Stimulated activated CD4-positive, alpha-beta T cell treated with anti-CD3 and anti-CD28 coated beads, Interleukin-1b, Interleukin-23, amount 100 ng/mL, for 48 hours (primary cell): ENCODE data around the gene CD69.
A peak's percentile ranks its signal among the peaks of the same experiment; 100 is the strongest.
"Not testable (repeated sequence)": the region's sequence is repeated elsewhere in the genome, so short reads cannot be mapped to it uniquely, and the experiment has no call there.

Source experiments
- DNase-seq: peaks from one replicate; pipeline ENCODE4 v3.0.0-alpha.2; 2020

Gene CD69

DNA sequence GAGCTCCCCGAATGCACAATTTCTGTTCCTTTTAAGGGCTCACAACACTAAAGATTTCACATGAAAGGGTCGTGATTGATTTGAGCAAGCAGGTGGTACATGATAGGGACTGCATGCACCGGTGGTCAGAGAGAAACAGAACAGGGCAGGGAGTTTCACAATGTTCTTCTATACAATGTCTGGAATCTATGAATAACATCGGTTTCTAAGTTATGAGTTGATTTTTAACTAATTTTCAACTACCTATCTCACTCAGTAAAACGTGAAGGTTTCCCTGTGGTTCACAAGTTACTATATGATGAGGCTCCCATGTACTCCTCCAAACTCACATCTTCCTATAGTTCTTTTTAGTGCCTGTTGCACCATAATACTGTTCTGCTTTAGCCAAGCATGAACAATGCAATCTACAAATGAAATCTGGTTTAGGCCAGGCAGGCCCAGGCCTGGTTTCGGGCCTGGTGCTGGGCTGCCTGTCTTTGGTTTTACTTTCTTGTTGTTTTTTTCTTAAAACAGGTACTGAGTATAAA lies 47.6 kb downstream of the CD69 start:
- not testable (repeated sequence) for DNase-seq

DNA sequence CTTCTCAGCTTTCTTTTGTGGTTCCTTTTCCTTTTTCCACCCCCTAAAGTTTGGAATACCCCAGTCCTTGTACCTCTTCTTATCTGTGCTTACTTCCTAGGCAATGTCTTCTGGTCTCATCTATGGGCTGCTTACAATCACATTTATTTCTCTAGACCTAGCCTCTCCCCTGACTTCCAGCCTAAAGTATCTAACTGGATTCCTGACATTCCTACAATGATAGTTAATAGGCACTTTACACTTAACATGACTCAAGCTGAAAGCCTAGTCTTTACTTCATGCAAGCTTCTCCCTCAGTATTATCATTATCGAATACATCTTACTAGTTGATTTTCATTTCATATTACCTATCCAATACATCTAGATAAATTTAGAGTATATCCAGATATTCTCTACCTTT lies 49.0 kb downstream of the CD69 start:
- DNase-seq = no peak

DNA sequence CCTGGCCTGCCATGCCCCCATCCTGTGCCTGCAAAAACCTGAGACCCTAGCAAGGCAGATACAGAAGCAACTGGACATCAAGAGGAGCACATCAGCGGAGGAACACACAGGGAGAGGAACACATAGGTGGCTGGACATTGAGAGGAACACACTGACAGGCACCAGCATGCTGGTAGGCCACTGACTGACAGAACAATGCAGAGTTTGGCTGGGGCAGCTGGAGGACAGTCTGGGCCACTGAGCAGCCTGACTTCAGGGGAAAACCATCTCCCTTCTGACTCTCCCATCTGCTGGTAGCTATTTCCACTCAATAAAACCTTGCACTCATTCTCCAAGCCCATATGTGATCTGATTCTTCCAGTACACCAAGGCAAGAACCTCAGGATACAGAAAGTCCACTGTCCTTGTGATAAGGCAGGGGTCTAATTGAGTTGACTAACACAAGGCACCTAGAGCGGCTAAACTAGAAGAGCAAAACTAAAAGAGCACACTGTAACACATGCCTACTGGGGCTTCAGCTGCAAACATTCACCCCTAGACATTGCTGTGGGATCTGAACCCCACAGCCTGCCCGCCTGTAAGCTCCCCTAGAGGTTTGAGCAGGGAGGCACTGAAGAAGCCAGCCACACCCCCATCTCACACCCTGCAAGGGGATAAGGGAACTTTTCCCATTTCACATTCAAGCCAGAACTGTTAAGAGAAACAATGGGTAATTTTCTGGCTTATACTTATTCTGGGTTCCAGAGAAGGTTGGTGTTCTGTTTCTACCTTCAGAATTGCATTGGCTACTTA lies 49.9 kb downstream of the CD69 start:
- no peak for DNase-seq

DNA sequence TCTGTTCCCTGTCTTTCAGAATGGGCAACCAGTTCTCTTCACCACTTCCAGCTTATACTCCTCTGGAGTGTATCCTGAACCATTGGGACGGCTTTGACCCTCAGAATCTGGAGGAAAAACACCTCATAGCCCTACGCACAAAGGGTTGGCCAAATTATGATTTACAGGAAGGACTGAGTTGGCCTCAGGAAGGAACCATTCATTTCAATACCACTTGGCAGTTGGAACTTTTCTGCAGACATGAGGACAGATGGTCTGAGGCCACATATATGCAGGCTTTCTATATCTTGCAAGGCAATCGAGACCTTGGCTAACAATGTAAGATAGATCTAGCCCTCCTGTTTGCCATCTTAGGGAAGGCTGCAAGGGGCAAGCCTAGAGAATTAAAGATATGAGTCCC lies 51.8 kb downstream of the CD69 start:
- DNase-seq = no peak

DNA sequence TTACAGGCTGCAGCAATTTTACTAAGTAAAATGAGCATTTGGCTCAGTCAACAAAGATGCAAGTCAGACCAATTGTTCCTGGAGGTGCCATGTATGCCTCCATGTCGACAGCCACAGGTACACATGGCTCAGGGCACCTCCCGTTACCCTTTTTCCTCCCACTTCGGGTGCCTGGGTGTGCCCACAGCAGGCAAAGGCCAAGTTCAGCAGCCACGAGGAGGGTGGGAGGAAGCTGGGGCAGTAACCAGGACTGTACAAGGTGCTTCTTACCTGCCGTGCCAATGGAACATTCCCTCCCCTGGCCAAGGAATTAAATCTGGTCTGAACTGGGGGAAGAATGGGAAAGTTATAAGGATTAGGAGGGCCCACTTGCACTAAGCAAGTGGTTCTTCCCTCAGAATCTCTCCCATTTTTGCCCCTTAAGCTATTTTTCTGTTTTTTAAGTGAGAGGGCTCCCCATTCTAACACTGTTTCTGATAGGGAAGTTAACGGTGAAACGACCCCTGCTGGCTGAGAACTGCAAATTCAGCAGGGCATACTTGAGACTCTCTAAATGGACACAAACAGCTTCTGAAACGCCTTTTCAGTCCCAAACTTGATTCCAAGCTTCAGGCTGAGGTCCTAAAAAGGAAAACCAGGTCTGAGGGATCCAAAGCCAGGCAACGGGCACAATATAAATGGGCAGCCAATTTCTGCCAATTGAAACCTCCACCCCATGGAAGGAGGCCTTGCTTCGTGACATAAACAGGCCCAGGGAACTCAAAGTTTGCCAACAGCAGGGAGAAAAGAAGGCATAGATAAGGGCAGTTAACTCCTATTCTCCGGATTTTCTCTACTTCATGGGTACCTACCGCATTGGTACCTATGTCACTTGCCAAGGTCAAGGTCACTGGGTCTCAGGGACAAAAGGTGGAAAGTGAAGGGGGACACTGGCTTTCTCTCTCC lies 52.6 kb downstream of the CD69 start:
- peak; percentile 70 for DNase-seq

DNA sequence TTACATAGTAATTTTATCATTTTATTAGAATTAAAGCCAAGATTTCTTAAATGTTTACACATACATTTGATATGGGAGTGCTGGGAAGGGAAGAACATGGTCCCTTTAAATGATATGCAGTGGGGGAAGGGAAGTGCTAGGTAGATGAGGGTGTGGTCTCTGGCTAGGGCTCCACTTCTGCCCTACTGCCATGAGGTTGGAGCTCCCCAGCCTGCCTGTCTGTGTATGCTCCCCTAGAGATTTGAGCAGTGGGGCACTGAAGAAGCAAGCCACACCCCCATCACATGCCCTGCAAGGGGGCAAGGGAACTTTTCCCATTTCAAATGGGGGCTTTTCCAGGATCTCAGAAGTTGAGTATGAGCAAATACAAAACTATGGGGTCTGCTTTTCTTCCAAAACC lies 53.3 kb downstream of the CD69 start:
- DNase-seq = no peak

DNA sequence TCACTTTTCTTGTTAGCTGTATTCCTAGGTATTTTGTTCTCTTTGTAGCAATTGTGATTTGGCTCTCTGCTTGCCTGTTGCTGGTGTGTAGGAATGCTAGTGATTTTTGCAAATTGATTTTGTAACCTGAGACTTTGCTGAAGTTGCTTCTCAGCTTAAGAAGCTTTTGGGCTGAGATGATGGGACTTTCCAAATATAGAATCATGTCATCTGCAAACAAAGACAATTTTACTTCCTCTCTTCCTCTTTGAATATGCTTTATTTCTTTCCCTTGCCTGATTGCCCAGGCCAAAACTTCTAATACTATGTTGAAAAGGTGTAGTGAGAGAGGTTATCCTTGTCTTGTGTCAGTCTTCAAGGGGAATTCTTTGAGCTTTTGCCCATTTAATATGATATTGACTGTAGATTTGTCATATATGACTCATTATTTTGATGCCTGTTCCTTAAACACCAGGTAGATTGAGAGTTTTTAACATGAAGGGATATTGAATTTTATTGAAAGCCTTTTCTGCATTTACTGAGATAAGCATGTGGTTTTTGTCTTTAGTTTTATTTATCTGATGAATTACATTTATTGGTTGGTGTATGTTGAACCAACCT lies 54.5 kb downstream of the CD69 start:
- DNase-seq = no peak

DNA sequence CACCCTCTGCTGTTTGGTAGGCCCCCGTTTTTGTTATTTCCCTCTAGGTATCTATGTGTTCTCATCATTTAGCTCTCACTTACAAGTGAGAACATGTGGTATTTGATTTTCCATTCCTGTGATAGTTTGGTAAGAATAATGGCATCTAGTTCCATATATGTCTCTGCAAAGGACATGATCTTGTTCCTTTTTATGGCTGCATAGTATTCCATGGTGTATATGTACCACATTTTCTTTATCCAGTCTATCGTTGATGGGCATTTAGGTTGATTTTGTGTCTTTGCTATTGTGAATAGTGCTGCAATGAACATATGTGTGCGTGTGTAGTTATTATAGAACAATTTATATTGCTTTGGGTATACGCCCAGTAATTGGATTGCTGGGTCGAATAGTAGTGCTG lies 56.1 kb downstream of the CD69 start:
- not testable (repeated sequence) for DNase-seq
